Stimulated activated CD8-positive, alpha-beta memory T cell treated with anti-CD3 and anti-CD28 coated beads, Interleukin-4, amount 100 ng/mL, for 48 hours (primary cell): Measurements from ENCODE around the gene IL1RAPL2.
"Not testable (repeated sequence)": the region's sequence is repeated elsewhere in the genome, so short reads cannot be mapped to it uniquely, and the experiment has no call there.

ENCODE experiments used
- DNase-seq: peaks from one replicate; pipeline ENCODE4 v3.0.0-alpha.2; 2020

The IL1RAPL2 gene

GRCh38 chrX:105725228-105725627, 1159.2 kb downstream of the IL1RAPL2 start:
- no peak for DNase-seq

DNA sequence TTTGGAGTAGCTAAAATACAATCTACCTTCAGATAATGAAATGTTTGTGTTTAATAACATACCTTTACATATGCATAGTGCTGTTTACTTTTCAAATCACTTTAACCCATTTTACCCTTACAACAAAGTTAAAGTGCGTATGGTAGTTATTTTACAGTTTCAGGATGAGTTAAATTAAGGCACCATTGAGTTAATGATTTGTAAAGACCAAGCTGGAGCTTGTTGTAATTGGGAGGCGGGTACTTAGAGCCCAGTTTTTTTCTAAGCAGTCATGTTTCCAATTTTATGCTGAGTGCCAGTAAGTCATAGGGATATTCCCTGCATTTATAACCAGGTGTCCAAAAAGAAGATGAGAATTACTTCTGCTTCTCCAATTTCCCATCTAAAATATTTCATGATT, 1172.2 kb downstream of the IL1RAPL2 start:
- no peak for DNase-seq

GRCh38 chrX:105744291-105744690, 1178.3 kb downstream of the IL1RAPL2 start:
- DNase-seq, result no peak

DNA sequence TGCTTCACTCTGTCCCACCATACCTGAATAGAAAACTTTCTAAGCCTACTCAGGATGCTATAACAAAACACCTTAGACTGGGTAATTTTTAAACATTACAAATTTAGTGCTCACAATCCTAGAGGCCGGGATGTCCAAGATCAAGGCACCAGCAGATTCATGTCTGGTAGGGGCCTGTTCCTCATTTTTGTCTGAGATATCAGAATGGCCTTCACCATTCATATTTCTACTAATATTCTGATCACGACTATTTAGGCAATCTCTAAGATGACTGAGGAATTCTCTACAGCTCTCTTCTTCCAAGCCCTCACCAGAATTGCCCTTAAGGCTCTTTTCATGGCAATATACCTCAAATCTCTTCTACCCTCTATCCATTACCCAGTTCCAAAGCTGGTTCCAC, 1178.9 kb downstream of the IL1RAPL2 start:
- DNase-seq, result no peak

DNA sequence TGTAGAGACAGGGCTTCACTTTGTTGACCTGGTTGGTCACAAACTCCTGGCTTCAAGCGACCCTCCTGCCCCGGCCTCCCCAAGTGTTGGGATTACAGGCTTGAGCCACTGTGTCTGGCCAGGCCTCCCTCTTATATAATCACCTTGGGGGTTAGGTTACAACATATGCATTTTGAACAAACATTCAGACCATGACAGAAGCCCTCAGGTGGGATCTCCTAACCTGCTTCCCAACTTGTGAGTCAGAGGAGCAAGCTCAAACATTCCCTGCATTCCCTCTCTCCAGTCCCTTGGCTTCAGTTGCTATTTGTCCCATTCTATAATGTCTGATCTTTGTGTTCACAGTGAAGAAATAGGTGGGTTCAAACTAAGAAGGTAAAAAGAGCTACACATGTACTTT, 1179.9 kb downstream of the IL1RAPL2 start:
- no peak for DNase-seq

- no peak for DNase-seq
Observed at GRCh38 chrX:105752338-105752956, 1186.4 kb downstream of the IL1RAPL2 start.

GRCh38 chrX:105753411-105753810, 1187.4 kb downstream of the IL1RAPL2 start:
- no peak for DNase-seq

DNA sequence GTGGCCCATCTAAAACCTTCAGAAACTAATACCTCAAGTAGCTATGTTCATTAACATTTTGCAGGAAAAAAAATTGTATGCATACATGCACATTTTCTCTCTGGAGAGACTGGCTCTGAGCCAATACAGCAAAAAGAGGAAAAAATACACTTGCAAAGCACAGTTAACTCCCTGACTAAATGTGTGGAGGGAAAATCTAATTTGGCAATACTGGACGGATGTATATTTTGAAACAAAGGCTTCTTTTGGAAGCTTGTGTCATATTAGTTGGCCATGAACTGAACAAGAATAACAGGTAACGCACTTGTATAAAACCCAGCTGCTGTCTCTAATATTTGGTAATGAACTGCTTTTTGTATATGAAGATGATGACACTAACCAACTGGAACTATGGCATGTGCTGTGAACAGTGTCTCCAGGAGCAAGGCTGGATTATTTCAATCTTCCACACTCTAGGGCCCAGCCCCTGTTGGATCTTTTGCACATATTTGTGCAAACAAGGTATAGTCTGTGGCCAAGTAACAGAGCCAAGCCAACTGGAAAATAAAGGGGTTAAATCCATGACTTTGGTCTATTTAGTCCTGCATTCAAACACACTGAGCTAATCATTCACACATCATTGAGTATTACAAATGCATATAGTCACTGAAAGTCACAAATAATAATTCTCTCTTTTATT, 1188.4 kb downstream of the IL1RAPL2 start:
- DNase-seq, result no peak

- DNase-seq, result no peak
Observed at GRCh38 chrX:105755109-105755508, 1189.1 kb downstream of the IL1RAPL2 start.

DNA sequence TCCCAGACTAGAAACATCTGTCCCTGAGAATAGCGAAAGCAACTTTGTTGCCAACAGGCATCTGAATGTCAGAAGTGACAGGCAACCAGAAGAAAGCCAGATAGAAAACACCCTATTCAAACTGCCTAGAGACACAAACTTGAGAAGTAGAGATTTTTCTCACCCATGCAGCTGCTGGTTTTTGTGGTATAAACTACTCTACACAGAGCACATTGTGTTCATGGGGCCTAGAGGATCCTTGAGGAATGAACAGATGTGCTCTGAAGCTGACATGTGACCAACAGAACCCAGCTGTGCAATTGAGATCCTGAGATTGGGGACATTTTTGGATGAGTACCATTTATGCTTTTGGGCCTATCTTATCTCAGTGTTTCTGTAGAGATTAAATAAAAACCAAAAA, 1192.8 kb downstream of the IL1RAPL2 start:
- no peak for DNase-seq

DNA sequence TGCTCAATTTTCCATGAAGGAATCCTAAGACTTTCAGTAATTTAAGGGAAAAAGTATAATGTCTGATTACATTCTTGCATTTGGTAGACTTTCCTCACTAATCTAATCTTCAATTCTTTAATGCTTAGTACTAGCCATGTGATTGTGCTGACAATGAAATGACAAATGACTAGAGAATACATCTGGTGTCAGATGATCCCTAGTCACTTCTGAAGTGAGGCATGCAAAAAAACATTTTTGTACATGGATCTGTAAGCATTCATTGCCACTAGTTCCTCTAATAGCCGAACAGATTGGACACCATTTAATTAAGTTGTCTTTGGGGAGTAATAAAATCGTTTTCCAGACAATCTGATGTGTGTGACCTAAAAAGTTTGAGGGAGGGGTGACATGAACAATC, 1193.6 kb downstream of the IL1RAPL2 start:
- DNase-seq, result no peak

DNA sequence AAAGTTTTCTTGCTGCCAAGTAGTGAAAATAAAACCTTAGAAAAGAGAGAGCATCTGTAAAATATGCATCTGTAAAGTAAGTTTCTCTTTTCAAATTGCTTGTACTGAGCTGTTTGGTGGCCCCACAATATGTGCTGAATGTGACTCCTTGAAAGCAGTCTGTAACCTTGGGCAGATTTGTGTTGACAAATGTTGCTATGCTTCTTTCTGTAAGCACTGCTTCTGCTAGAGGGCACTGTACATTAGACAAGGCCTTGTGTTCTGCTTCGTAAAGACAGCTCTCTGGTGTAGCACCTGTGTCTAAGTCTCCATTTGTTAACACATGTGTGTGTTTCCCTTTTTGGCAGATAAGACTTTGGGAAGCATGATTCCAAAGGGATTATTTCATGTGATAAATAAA, 1199.7 kb downstream of the IL1RAPL2 start:
- no peak for DNase-seq

DNA sequence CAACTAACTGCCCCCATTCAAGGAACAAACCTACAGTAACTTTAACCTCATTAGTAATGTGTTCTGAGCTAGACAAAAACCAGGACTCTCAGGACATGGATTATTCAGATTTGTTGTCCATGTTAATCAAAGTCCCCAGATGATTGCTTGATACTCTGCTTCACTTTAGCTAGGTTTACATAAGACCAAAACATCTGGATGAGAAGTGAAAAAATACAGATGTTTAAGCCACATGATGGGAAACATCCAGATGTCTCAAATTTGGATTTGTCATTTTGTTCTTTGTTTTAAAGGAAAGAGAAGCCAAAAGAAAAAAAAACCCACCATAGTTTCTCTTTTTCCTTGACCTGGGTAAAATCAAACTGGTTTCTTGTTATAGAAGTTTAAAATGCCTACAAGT, 1207.8 kb downstream of the IL1RAPL2 start:
- no peak for DNase-seq

- DNase-seq, result no peak
Observed at GRCh38 chrX:105775679-105776078, 1209.7 kb downstream of the IL1RAPL2 start.

GRCh38 chrX:105781804-105782203, 1215.8 kb downstream of the IL1RAPL2 start:
- no peak for DNase-seq

DNA sequence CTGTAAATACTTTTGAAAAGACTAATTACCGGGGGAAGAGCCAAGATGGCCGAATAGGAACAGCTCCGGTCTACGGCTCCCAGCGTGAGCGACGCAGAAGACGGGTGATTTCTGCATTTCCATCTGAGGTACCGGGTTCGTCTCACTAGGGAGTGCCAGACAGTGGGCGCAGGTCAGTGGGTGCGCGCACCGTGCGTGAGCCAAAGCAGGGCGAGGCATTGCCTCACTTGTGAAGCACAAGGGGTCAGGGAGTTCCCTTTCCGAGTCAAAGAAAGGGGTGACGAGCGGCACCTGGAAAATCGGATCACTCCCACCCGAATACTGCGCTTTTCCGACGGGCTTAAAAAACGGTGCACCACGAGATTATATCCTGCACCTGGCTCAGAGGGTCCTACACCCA, 1230.9 kb downstream of the IL1RAPL2 start:
- DNase-seq, result not testable (repeated sequence)

DNA sequence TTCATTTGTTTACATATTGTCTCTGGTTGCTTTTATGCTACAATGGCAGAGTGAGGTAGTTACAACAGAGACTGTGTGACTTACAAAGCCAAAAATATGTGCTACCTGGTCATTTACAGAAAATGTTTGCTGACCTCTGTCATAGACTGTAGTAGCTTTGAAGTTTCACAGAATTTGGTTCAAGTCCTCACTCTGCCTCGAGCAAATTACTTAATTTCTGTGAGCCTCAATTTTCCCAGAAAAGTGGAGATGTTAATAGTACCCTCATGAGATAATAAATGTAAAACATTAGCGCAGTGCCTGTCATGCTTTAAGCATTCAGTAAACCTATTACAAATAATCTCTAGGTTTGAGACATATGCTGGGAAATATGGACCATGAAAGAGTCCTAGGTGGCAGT, 1237.9 kb downstream of the IL1RAPL2 start:
- no peak for DNase-seq

GRCh38 chrX:105805655-105806054, 1239.7 kb downstream of the IL1RAPL2 start:
- not testable (repeated sequence) for DNase-seq

- no peak for DNase-seq
Observed at GRCh38 chrX:105816517-105816916, 1250.5 kb downstream of the IL1RAPL2 start.
